GM21515 (cell line): Measurements from ENCODE around the gene SYNPR.

Experiments used
- ATAC-seq: cut with Tn5 transposase; IDR thresholded peaks from one replicate; pipeline ENCODE4 v1.9.1; 2021; ENCODE audit not compliant: unreplicated experiment

SYNPR gene

DNA sequence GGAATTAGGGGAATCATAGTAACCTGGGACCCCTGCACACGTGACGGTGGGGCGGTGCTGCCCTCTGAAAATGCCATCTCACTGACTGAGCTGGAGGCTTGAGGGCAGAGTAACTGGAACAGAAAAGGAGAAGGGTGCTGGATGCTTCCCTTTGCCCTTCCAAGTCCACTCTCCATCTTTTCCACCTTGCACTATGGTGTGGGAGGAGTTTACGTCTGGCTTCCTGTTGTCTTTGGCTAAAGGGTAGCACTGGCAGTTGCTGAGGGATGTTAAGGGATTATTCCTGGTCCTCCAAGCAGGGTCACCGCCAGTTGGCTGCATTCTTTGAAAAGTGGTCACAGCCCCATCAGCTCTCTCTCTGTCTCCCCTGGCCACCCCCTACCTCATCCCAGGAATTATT, 245.0 kb downstream of the SYNPR start:
- no peak for ATAC-seq

- peak; percentile 74 for ATAC-seq
Measured at GRCh38 chr3:63528325-63529000, 250.4 kb downstream of the SYNPR start.

DNA sequence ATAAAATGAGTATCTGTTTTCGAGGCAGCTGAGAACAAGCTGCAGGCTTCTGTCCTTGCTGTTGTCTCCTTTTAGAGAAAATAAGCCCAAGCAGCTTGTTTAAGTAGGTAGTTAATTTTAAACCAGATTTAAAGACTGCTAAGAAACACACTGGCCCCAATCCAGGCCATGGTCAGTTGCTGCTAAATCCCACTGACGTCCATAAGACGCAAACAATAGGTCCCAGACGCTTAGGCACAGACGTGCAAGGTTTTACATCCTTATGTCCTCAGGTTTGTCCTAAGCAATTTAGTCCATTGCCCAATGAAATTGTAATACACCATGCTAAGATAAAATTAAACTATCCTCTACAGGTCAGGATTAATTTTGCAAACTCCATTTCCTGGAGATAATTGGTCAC, 254.4 kb downstream of the SYNPR start:
- no peak for ATAC-seq

- no peak for ATAC-seq
Measured at GRCh38 chr3:63538919-63539318, 260.8 kb downstream of the SYNPR start.

DNA sequence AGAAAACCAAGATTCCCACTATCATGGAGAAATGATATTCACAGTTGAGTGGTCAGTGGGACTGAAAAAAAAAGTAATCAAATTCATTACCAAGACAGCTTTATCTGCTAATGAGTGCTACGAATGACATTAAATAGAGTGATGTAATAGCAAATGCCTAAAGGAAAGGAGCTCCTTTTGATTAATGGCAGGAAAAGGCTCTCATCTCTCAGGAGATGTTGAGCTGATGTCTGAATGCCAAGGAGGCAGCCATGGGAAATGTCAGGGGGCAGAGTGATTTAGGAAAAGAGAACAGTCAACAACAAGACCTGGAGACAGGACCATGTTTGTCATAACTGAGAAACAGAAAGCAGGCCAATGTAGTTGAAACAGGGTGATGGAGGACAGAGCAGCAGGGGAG, 277.7 kb downstream of the SYNPR start:
- ATAC-seq = no peak

DNA sequence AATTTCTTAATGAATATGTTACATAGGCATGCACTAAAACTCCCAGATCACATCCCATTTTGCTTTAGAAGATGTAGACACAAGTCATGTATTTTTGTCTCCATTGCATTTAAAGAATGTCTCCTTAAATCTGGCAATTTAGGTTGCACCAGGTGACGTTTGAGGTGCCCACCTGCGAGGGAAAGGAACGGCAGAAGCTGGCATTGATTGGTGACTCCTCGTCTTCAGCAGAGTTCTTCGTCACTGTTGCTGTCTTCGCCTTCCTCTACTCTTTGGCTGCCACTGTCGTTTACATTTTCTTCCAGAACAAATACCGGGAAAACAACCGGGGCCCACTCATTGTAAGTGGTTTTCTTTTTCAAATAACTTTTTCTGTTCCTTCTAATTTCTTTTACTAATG, 278.3 kb downstream of the SYNPR start:
- ATAC-seq = no peak

- ATAC-seq = peak; percentile 97
Measured at GRCh38 chr3:63557912-63558311, 279.8 kb downstream of the SYNPR start.

DNA sequence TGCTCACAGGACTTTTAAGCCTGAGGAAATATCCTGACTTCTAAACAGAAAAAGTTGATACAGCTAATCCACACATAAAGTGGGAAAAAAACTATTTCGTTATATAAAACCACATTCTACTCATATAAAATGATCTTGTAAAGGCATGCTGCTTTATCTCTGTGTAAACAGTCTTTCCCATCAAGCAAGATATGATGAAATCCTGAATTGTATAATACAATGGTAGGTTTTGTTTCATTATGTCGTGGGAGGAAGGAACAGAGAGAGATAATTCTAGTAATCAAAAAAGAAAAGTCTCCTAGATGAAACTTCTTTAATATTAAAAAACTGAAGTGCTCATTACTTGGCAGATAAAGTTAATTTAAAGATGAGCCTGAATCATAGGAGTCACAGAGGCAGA, 281.8 kb downstream of the SYNPR start:
- ATAC-seq = no peak

DNA sequence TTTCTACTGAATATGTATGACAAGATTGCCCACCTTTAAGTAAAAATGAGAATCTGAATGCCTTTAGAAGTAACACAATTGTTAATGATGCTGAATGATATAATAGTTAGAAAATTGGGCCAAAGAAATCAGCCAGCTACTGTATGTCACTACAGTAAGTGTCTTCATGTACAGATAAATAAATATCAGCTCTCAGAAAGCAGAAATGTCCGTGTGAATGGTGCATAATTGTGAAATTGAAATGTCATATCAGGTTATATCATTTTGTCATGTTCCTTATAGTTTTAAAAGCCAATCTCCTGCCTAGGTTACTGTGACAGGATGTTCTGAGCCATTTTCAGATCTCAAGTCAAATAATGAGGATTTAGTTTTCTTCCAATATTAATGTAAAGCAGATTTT, 283.8 kb downstream of the SYNPR start:
- no peak for ATAC-seq

DNA sequence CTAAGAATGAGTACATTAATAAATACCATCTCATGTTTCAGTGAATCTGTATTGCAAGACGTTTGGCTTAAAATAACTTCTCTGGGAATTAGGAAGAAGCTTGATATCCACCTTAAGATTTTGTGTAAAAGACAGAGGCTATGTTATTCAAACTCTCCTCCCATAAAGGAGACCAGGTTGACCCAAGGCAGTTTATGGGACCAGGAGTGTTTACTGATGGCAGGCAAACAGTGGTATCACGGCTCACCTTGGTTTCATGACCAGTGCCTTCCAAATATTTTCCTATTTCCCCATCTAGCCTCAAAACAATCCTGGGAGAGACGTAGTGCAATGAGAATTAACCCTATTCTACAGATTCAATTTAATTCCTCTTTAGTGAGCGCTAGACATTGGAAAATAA, 284.2 kb downstream of the SYNPR start:
- no peak for ATAC-seq

- no peak for ATAC-seq
Measured at GRCh38 chr3:63563572-63563971, 285.5 kb downstream of the SYNPR start.

GRCh38 chr3:63565220-63565619, 287.1 kb downstream of the SYNPR start:
- no peak for ATAC-seq

DNA sequence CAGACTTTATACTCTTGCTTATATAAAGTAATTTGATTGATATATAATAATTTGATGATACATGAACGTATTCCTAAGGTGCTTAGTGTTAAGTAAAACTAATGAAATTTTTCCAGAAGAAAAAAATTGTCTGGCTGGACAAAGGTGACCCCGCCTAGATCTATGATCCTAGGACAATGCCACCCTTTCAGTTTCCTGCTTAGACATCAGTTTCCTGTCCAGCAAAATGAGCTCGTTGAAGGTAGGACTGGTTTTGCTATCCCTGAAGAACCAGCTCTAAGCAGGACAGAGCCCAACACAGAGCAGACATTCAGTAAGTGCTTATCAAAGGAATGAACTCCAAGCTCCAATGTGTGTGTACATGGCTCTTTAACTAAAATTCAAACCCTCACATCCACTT, 293.6 kb downstream of the SYNPR start:
- ATAC-seq = no peak

GRCh38 chr3:63576846-63577245, 298.7 kb downstream of the SYNPR start:
- ATAC-seq = no peak

DNA sequence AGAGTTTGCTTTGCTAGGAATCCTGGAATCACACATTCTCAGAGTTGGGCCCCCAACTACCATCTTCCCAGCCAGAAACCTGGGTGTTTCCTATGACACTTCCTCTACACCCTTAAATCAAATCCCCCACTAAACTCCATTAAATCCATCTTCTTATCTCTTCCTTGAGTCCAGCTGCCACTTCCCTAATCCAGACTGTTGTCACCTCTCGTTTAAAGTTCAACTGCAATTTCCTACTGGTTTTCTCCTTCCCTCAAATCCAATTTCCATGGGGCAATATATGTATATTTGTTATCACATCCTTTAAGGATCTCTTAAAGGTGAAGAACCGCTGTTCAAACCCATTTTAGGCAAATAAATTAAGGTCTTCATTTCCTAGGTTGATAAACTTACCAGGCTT, 300.8 kb downstream of the SYNPR start:
- no peak for ATAC-seq

DNA sequence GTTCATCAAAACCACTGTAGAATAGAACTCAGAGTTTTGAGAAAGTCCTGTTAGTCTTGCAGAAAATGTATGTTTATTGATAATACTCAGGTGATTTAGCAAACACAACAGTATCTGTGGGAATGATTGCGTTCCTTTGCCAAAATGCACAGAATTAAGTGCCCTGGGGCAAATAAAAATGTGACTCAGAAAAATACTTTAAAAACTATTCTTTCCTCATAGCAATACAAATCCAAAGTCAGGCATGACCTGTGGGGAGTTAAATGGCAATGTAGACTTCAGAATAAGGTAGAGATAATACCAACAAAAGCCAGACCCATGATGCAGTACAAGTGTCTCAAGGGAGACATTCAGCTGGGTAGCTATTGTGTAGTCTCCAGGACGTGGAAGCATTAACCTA, 302.0 kb downstream of the SYNPR start:
- no peak for ATAC-seq

GRCh38 chr3:63582943-63583500, 304.9 kb downstream of the SYNPR start:
- no peak for ATAC-seq

DNA sequence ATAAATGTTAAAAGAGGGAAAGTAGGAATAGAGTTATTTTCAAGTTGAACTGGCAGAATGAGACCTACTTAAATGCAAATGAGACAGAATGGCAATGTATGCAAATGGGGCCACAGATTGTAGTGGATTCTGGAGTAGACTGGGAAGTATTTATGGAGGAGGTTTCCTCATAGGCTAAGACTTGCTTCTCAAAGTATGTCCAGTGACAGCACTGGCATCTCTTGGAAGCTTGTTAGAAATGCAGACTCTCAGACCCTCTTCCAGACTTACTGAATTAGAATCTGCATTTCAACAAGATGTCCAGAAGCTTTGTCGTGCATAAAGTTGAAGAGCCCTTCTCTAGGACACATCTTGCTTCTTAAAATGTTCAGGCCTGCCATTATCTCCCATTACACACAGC, 306.6 kb downstream of the SYNPR start:
- ATAC-seq = no peak

GRCh38 chr3:63585927-63586326, 307.8 kb downstream of the SYNPR start:
- no peak for ATAC-seq

DNA sequence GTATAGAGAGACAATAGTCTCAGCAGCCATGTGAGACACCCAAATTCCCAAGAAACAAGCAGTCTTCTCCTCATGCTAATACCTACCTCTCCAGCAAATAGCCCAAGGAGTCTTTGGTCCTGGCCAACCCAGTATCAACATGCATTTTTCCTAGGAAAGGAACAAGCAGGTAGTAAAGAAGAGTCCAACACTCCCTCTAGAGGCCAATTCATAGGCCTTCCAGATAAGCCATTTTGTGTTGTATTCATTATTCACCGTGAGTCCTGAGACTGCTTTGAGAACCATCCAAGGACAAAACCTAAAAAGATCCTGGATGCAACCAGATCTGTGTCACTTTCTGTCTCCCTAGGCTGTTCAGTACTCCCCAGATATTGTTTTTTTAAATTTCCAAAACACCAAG, 310.8 kb downstream of the SYNPR start:
- ATAC-seq = no peak

DNA sequence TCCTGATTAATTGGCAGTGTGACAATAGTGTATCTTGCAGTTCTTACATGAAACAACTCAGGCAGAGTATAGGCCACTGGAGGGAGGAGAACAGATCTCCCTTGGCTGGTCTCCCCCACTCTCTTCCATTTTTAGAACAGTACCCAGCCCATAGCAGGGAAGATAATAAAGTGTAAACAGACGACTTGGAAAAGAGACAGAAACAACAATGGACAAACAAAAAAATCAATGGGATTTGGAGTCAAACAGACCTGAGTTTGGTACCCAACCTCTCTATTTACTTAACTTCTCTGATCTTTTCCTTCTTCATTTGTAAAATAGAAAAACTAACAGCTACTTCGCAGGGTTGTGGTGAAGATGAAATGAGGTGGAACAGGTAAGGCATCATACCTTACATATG, 315.7 kb downstream of the SYNPR start:
- ATAC-seq = no peak

GRCh38 chr3:63595221-63595620, 317.1 kb downstream of the SYNPR start:
- ATAC-seq = no peak

DNA sequence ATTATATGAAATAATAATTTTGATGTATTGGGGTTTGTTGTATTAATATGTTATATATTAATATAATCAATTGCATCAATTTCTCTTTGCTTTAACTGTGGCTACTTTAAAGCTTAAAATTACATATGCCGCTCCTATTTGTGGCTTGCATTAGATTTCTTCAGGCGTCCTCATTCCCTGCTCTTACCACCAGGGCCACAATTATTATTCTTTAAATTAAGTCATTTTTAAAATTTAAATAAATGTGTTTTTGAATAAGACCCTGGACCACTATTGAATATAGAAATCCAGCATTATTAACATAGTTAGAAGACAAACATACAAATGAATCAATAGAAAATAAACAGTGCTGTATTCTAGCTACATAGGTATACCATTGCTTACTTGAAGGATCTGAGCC, 318.9 kb downstream of the SYNPR start:
- ATAC-seq = no peak
